ENCODE results near the gene ITIH4. TPM values are rescaled to one million over a fixed set of nuclear protein-coding genes. Genes with fewer than 3 reads are reported as not detected.

The ITIH4 gene
- total RNA-seq, 1 donor from 2014 or later: 2.8 TPM

- Histone ChIP-seq H3K79me2 (ENCODE audit: insufficient read depth, low read length) (no peaks in the 10 kb centered on the region), H4K20me1 (ENCODE audit: insufficient read depth, low read length) (peaks cover 35% of the 10 kb centered on the region), H3K27me3 (ENCODE audit: insufficient read depth, low read length) (no peaks in the 10 kb centered on the region), H3K36me3 (ENCODE audit: insufficient read depth, low read length) (no peaks in the 10 kb centered on the region), H3K9ac (ENCODE audit: low read length) (no peak overlapping the region), H2AFZ (ENCODE audit: low read depth, low read length) (no peak overlapping the region), H3K4me2 (ENCODE audit: low read length) (no peak overlapping the region), H3K9me3 (ENCODE audit: insufficient read depth, low read depth, low read length) (no peaks in the 10 kb centered on the region), H3K27ac (ENCODE audit: low read depth, low read length) (no peak overlapping the region), H3K4me3 (ENCODE audit: insufficient read depth, low read depth, low read length) (no peak overlapping the region), H3K4me1 (ENCODE audit: insufficient read depth, low read length) (no peaks in the 10 kb centered on the region)
- Mint-ChIP-seq H3K27ac (ENCODE audit: unreplicated experiment) (no peak overlapping the region), H3K4me3 (ENCODE audit: unreplicated experiment) (no peak overlapping the region), H3K9me3 (ENCODE audit: unreplicated experiment) (peaks cover 4% of the 10 kb centered on the region), H3K36me3 (ENCODE audit: low read depth, unreplicated experiment) (peaks cover 8% of the 10 kb centered on the region), H3K4me1 (ENCODE audit: low read depth, unreplicated experiment) (no peaks in the 10 kb centered on the region), H3K27me3 (ENCODE audit: low read depth, unreplicated experiment) (no peaks in the 10 kb centered on the region)
- FAIRE-seq (no peak), DNase-seq (ENCODE audit: low read depth) (no peak)
- TF ChIP-seq EZH2 (IDR thresholded peaks at IDR 0.05; ENCODE audit: insufficient read depth, low read length) (no peak), CTCF (IDR thresholded peaks at IDR 0.05; ENCODE audit: insufficient read depth, low read depth, low read length) (no peak)
These were observed 27.4 kb upstream of the ITIH4 start for GRCh38 chr3:52857864-52858263.

- no peaks in the 10 kb centered on the region for H3K27me3 Mint-ChIP-seq (ENCODE audit: low read depth, unreplicated experiment)
- no peaks in the 10 kb centered on the region for H3K4me1 Mint-ChIP-seq (ENCODE audit: low read depth, unreplicated experiment)
- H2AFZ ChIP-seq (ENCODE audit: low read depth, low read length): no peak overlapping the region
- peaks cover 8% of the 10 kb centered on the region for H3K36me3 Mint-ChIP-seq (ENCODE audit: low read depth, unreplicated experiment)
- H3K27ac ChIP-seq (ENCODE audit: low read depth, low read length): no peak overlapping the region
- TF ChIP-seq CTCF (IDR thresholded peaks at IDR 0.05; ENCODE audit: insufficient read depth, low read depth, low read length) (no peak), EZH2 (IDR thresholded peaks at IDR 0.05; ENCODE audit: insufficient read depth, low read length) (no peak)
- H3K4me1 ChIP-seq (ENCODE audit: insufficient read depth, low read length): no peaks in the 10 kb centered on the region
- H3K4me3 Mint-ChIP-seq (ENCODE audit: unreplicated experiment): no peak overlapping the region
- FAIRE-seq (no peak), DNase-seq (ENCODE audit: low read depth) (no peak)
- no peak overlapping the region for H3K9ac ChIP-seq (ENCODE audit: low read length)
- no peaks in the 10 kb centered on the region for H3K9me3 ChIP-seq (ENCODE audit: insufficient read depth, low read depth, low read length)
- no peak overlapping the region for H3K27ac Mint-ChIP-seq (ENCODE audit: unreplicated experiment)
- H3K36me3 ChIP-seq (ENCODE audit: insufficient read depth, low read length): no peaks in the 10 kb centered on the region
- peaks cover 34% of the 10 kb centered on the region for H4K20me1 ChIP-seq (ENCODE audit: insufficient read depth, low read length)
- no peak overlapping the region for H3K4me3 ChIP-seq (ENCODE audit: insufficient read depth, low read depth, low read length)
- H3K27me3 ChIP-seq (ENCODE audit: insufficient read depth, low read length): no peaks in the 10 kb centered on the region
- no peaks in the 10 kb centered on the region for H3K79me2 ChIP-seq (ENCODE audit: insufficient read depth, low read length)
- peaks cover 2% of the 10 kb centered on the region for H3K9me3 Mint-ChIP-seq (ENCODE audit: unreplicated experiment)
- no peak overlapping the region for H3K4me2 ChIP-seq (ENCODE audit: low read length)
These were observed 26.7 kb upstream of the ITIH4 start for GRCh38 chr3:52857133-52857532.

GRCh38 chr3:52856666-52857065 is 26.2 kb upstream of the ITIH4 start:
- Histone ChIP-seq H3K27me3 (ENCODE audit: insufficient read depth, low read length) (no peaks in the 10 kb centered on the region), H3K4me2 (ENCODE audit: low read length) (no peak overlapping the region), H3K4me3 (ENCODE audit: insufficient read depth, low read depth, low read length) (no peak overlapping the region), H3K4me1 (ENCODE audit: insufficient read depth, low read length) (no peaks in the 10 kb centered on the region), H3K9me3 (ENCODE audit: insufficient read depth, low read depth, low read length) (no peaks in the 10 kb centered on the region), H2AFZ (ENCODE audit: low read depth, low read length) (no peak overlapping the region), H3K36me3 (ENCODE audit: insufficient read depth, low read length) (no peaks in the 10 kb centered on the region), H4K20me1 (ENCODE audit: insufficient read depth, low read length) (peaks cover 33% of the 10 kb centered on the region), H3K79me2 (ENCODE audit: insufficient read depth, low read length) (no peaks in the 10 kb centered on the region), H3K9ac (ENCODE audit: low read length) (no peak overlapping the region), H3K27ac (ENCODE audit: low read depth, low read length) (no peak overlapping the region)
- H3K4me1 Mint-ChIP-seq (ENCODE audit: low read depth, unreplicated experiment): no peaks in the 10 kb centered on the region
- no peak for DNase-seq (ENCODE audit: low read depth)
- peaks cover 8% of the 10 kb centered on the region for H3K36me3 Mint-ChIP-seq (ENCODE audit: low read depth, unreplicated experiment)
- FAIRE-seq: no peak
- H3K9me3 Mint-ChIP-seq (ENCODE audit: unreplicated experiment): no peaks in the 10 kb centered on the region
- no peak overlapping the region for H3K27ac Mint-ChIP-seq (ENCODE audit: unreplicated experiment)
- no peak overlapping the region for H3K4me3 Mint-ChIP-seq (ENCODE audit: unreplicated experiment)
- no peak for TF ChIP-seq EZH2 (IDR thresholded peaks at IDR 0.05; ENCODE audit: insufficient read depth, low read length)
- TF ChIP-seq CTCF (IDR thresholded peaks at IDR 0.05; ENCODE audit: insufficient read depth, low read depth, low read length): no peak
- no peaks in the 10 kb centered on the region for H3K27me3 Mint-ChIP-seq (ENCODE audit: low read depth, unreplicated experiment)

Measured in astrocyte (in vitro differentiated cells and primary cell).